HG02973 (cell line): ENCODE results near the gene PTPRT.

ENCODE experiments used
- ATAC-seq: cut with Tn5 transposase; IDR thresholded peaks from one replicate; pipeline ENCODE4 v1.9.1; 2021; ENCODE audit warnings: moderate library complexity; ENCODE audit not compliant: unreplicated experiment

PTPRT gene

GRCh38 chr20:42846784-42847490 lies 342.8 kb downstream of the PTPRT start:
- no peak for ATAC-seq

GRCh38 chr20:42844751-42845150 lies 345.0 kb downstream of the PTPRT start:
- ATAC-seq, result no peak

- no peak for ATAC-seq
Observed at GRCh38 chr20:42837456-42837855, 352.2 kb downstream of the PTPRT start.

DNA sequence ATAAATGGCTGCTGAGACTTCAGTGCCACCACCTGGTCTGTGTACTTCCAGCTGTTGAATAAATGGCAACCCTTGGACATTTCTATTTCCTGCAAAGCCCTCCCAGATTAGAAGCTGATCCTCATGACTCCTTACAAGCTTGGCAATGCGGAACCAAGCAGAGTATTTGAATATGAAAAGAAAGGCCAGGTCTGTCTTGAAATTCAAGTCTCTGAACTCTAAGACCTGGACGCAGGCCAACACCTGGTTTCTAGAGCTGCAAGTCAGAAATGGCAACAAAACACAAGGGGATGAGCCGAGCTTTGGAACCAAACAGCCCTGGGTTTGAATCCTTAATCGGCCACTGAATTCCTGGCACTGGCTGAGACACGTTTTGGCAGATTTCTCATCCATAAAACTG lies 353.4 kb downstream of the PTPRT start:
- no peak for ATAC-seq

DNA sequence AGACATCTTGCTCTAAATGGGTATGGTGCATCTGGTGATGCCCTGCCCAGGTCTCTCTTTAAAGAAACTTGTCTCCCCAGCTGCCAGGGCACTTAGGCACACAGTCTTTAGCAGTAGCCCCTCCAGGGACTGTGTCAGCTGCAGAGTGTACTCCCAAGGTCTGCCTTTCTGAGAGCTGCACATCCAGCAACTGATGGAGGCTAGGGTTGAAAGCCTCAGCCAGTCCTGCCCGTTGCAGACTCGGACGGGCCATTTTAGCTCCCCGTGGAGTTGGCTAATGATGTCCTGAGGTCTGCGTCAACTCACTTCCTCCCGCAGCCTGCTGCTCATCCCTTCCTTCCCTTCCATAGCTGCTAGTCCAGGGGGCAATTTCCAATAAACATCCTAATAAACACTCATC lies 381.8 kb downstream of the PTPRT start:
- ATAC-seq, result no peak

DNA sequence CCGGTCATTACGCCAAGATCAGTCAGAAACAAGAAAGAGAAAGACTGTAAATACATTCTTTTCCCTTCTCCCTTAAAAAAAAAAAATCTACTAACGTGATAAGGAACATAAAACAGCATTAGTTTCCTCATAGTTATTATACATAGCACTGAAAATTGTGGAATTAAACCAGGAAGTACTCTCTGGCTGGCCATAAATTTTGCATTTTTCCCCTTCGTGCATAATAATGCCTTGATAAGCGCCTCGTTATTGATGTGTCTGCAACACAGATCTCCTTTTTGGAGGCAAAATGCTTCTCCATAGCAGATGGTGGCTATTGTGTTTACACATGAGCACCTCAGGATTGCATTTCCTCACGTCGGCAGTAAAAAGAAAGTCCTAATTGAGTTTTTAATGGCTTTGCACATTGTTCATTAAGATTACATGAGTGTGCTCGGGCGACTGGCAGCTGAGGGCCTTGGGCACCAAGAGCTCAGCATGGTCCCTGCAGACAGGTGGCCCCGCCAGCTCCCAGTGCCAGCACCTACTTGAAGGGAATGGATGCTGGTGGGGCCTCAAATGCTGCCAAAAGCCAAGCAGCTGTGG lies 394.5 kb downstream of the PTPRT start:
- no peak for ATAC-seq

DNA sequence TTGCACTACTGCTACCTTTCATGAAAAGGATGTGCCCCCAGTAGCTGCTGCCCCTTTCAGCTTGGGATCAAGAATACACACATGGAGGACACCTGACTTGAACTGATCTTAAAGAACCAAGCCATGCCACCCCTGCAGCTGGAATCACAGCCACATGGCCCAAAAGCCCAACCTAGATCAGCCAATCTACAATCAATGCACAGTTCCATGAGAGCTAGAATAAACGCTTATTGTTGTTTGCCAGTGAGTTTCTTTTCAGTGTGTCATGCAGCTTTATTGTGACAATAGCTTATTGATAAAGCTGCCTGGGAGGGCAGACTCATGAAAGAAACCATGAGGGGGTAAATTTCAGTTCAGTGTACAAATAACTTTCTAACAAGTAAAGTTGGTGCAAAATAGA lies 397.7 kb downstream of the PTPRT start:
- ATAC-seq, result no peak

DNA sequence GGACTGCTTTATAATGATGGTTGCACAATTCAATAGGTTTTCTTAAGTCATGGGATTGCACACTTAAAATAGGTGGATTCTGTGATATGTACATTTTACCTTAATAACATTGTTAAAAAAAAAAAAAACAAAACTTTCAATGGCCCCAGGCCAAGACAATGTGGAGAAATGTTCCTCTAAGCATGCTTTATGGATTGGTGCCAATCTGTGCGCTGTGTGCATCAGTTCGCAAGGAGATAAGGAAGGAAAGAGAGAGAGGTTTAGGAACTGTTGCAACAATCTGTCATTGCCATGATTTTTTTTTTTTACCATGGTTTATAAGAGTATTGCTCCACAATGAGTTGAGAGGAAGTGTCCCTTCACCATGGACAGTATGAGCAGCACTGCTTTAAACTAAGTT lies 399.6 kb downstream of the PTPRT start:
- no peak for ATAC-seq

GRCh38 chr20:42788707-42789106 lies 401.0 kb downstream of the PTPRT start:
- ATAC-seq, result no peak

- no peak for ATAC-seq
Observed at GRCh38 chr20:42785041-42785440, 404.7 kb downstream of the PTPRT start.

GRCh38 chr20:42779216-42779615 lies 410.5 kb downstream of the PTPRT start:
- ATAC-seq, result no peak

DNA sequence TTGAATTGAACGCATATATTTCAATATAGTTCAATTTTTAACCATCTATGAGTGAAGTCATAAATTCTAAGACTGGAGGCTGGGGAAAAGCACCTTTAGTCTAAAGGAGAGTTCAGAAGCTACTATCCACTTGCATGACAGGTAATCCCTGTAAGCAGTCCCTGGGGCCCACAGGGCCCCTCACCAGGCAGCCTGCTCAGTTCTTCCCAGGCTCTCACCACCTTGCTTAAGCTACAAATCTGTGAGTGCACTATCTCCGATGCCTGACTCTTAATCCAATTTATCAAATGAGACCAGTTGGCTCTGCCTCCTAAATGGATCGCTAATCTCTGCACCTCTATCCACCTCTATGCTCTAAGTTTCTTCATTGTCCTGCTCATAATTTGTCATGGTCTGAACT lies 413.8 kb downstream of the PTPRT start:
- no peak for ATAC-seq

GRCh38 chr20:42775037-42775436 lies 414.7 kb downstream of the PTPRT start:
- ATAC-seq, result no peak

DNA sequence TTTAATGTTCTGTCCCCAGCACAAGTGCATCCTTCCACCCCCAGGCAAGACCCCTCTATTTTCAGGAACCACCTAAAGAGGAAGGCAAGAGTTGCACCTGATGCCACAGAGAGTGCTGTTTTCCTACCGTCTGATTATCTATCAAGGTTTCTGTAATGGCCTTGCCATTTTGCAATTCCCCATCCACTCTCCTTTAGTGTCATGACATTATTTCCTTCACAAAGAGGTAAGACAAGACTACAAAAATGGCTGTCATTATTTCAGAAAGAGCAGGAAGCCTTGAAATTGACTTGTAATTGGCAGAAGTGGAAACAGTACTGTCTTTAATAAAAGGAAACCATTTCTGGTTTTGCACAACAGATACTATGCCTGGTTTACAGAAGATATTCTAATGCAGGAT lies 426.7 kb downstream of the PTPRT start:
- no peak for ATAC-seq

- no peak for ATAC-seq
Observed at GRCh38 chr20:42756991-42757390, 432.7 kb downstream of the PTPRT start.

DNA sequence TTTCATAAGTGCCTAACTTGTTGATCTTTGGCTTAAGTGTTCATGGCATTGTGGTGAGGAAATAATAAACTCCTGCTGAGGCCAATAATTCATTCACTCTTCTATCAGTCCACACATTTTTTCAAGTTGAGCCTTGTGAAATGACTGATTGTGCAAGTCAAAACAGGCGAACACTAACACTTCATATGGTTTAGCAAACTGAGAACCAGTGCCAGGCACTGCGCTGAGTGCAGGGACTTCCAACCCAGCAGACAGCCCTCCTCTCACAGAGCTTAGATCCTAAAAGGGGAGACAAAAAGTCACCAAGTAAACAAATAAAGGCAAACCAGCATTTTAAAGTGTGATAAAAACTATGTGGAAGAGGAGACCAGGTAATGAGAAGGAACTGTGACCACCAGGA lies 435.0 kb downstream of the PTPRT start:
- ATAC-seq, result no peak

GRCh38 chr20:42752620-42753019 lies 437.1 kb downstream of the PTPRT start:
- ATAC-seq, result no peak

DNA sequence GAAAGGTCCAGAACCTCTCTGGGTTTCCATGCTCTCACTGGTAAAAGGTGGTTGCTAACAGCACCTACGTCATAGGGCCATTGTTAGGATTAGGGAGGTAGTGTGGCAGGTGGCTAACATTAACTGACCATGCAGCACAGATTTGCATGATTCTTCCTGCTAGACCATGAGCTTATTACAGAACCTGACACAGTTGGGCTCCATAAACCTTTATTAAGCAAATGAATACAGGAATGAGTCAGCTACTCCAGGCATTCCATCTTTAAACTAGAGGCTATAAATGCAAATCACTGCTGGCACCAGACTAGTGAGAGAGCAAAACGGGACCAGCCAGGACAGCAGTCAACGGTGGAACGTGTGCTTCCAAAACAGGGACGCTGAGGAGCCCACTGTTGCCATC lies 440.1 kb downstream of the PTPRT start:
- no peak for ATAC-seq

GRCh38 chr20:42747765-42748411 lies 441.8 kb downstream of the PTPRT start:
- ATAC-seq, result no peak

DNA sequence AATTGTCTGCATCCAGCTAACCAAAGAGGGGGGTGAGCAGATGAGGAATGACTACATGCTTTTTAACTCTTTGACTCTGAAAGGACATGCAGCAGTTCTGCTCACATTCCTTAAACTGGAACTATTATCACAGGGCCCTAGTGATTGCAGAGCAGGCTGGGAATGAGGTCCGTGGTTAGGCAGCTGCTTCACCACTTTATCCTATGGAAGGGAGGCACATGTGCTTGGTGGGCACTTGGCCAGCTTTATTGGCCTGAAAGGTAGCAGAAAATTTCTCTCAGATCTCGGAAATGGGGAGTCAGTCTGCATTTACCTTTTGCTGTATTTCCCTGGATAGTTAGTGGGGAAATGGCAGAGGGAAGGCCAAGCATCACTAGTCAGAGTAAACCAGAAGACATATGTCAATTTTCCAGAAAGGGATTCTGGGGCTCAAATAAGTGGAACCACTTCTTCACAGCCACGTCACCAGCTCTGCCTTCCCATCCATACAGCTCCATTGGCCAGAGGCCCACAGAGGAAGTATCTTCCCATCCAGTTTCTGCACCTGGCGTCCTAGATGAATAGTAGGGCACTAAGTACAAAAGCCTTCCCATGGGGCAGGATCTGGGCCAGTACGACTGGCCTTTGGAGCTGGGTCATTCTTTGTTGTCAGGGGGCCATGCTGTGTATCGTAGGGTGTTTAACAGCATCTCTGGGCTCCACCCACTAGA lies 444.8 kb downstream of the PTPRT start:
- no peak for ATAC-seq

DNA sequence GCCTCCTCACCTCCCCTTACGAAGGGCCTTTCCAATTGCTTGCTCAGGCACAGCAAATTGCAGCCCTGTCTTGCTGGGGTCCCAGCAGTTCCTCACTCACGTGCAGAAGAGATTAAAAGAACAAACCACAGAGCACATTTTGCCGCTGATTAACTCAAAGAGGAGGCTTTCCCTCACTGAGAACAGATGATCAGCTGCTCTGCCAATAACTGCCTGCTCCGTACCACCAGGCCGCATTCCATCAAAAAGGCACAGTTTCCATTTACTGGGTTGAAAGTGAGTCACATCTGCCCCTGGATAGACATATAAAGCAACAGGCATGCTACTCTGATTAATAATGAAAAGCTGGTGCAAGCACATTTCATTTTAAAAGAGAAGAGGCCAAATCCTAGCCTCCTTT lies 446.8 kb downstream of the PTPRT start:
- ATAC-seq, result no peak

DNA sequence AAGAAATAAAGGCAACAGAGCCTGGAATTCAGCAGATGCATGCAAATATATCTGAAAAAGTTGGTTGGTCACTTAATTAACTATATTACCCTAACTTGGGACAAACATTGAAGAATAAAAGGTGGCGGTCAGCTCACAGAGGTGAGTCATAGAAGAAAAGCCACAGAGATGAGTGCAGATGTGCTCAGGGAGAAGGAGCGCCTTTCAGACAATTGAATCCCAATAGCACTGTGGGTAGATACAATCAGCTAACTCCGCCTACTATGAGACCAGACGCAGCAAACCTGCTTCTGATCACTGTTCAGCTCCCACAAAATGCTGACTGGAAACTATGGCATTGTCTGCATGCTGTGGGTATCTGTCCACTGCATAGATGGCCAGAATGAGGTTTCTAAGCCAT lies 447.8 kb downstream of the PTPRT start:
- no peak for ATAC-seq
